SK-N-SH (cell line): ENCODE measurements around the gene ANKRD10.

Source experiments
- CTCF ChIP-seq: fragments of 200-600 bp; sonication (generic); IDR thresholded peaks from 2 replicates; pipeline ENCODE4 v1.6.1; 2017; ENCODE audit warnings: antibody characterized with exemption, mild to moderate bottlenecking, moderate library complexity
- POLR2AphosphoS5 ChIP-seq: IDR thresholded peaks from 2 replicates; pipeline ENCODE4 v1.6.1; 2012; ENCODE audit warnings: low read depth, low read length
- SIN3A ChIP-seq: IDR thresholded peaks from 2 replicates; pipeline ENCODE4 v1.6.1; 2012; ENCODE audit warnings: low read depth, mild to moderate bottlenecking, low read length, moderate library complexity, borderline replicate concordance
- YY1 ChIP-seq: IDR thresholded peaks from 2 replicates; pipeline ENCODE4 v1.4.0; 2012; ENCODE audit warnings: low read depth, mild to moderate bottlenecking

DNA sequence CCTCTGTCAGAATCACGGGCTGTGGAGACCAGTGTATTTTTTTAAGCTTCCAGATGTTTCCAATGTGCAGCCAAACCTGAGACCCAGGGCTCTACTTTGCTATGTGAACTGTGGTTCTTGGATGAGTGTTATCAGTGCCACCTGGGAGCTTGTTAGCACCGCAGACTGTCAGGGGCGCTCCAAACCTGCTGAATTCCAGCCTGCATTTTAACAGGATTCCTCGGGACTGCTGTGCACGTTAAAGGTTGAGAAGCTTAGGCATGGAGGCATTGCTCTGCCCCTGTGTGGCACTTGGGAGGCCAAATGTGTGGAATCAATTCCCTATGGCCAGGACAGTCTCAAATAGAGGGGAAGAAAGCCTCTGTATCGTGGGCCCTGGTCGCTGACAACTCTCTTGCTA lies 80.3 kb downstream of the ANKRD10 start:
- TF ChIP-seq CTCF (no peak), YY1 (no peak), SIN3A (no peak), POLR2AphosphoS5 (no peak)
